GM23338 (cell line): ENCODE data around the gene ARL8B. TPM values are rescaled to one million over a fixed set of nuclear protein-coding genes. Genes with fewer than 3 reads are reported as not detected.

Source experiments
- ATAC-seq: fragments of 200-7000 bp; cut with Tn5 transposase; 3 replicates; pipeline ENCODE4 v1.9.1; 2020
- DNase-seq: peaks from one replicate; pipeline ENCODE4 v3.0.0-alpha.2; 2015; ENCODE audit warnings: low spot score
- H2AFZ ChIP-seq: fragments of 200-600 bp; sonication (generic); 2 replicates; pipeline ENCODE4 v1.8.0; 2016; ENCODE audit warnings: antibody characterized with exemption, mild to moderate bottlenecking, moderate library complexity
- H3F3A ChIP-seq: fragments of 200-600 bp; sonication (generic); replicated peaks from 2 replicates; pipeline ENCODE4 v1.8.0; 2017; ENCODE audit warnings: antibody characterized with exemption, mixed run types, low read depth
- H3K27ac ChIP-seq: fragments of 200-600 bp; sonication (generic); 2 replicates; pipeline ENCODE4 v1.6.1; 2016; ENCODE audit warnings: low read depth
- H3K27me3 ChIP-seq: fragments of 200-600 bp; sonication (generic); 2 replicates; pipeline ENCODE4 v1.8.0; 2016; ENCODE audit warnings: mild to moderate bottlenecking, mixed run types, moderate library complexity; ENCODE audit not compliant: insufficient read depth
- H3K36me3 ChIP-seq: fragments of 200-600 bp; sonication (generic); 2 replicates; pipeline ENCODE4 v1.8.0; 2016; ENCODE audit warnings: mild to moderate bottlenecking; ENCODE audit not compliant: insufficient read depth
- H3K4me1 ChIP-seq: fragments of 200-600 bp; sonication (generic); 2 replicates; pipeline ENCODE4 v1.8.0; 2016; ENCODE audit warnings: mild to moderate bottlenecking, moderate library complexity; ENCODE audit not compliant: insufficient read depth
- H3K4me2 ChIP-seq: fragments of 200-600 bp; sonication (generic); 2 replicates; pipeline ENCODE4 v1.7.1; 2017; ENCODE audit warnings: mixed run types
- H3K4me3 ChIP-seq: fragments of 200-600 bp; sonication (generic); 2 replicates; pipeline ENCODE4 v1.6.1; 2016; ENCODE audit warnings: mixed run types
- H3K79me2 ChIP-seq: fragments of 200-600 bp; sonication (generic); replicated peaks from 2 replicates; pipeline ENCODE4 v1.8.0; 2017; ENCODE audit warnings: mild to moderate bottlenecking; ENCODE audit not compliant: insufficient read depth
- H3K9me2 ChIP-seq: fragments of 200-600 bp; sonication (generic); 2 replicates; pipeline ENCODE4 v1.8.0; 2017; ENCODE audit not compliant: insufficient read depth
- H4K20me1 ChIP-seq: fragments of 200-600 bp; sonication (generic); replicated peaks from 2 replicates; pipeline ENCODE4 v1.8.0; 2017; ENCODE audit warnings: mild to moderate bottlenecking; ENCODE audit not compliant: insufficient read depth
- H3K27ac Mint-ChIP-seq: 2 replicates; pipeline ENCODE4 v1.8.0; 2020; ENCODE audit warnings: inconsistent platforms, mild to moderate bottlenecking, moderate library complexity, mixed read lengths
- H3K27me3 Mint-ChIP-seq: 3 replicates; pipeline ENCODE4 v1.8.0; 2022; ENCODE audit warnings: low read depth, mild to moderate bottlenecking, moderate library complexity, mixed read lengths, inconsistent platforms; ENCODE audit not compliant: insufficient read depth, poor library complexity
- H3K36me3 Mint-ChIP-seq: 3 replicates; pipeline ENCODE4 v1.8.0; 2021; ENCODE audit warnings: low read depth, mild to moderate bottlenecking, inconsistent platforms, moderate library complexity, mixed read lengths
- H3K4me1 Mint-ChIP-seq: 3 replicates; pipeline ENCODE4 v1.8.0; 2020; ENCODE audit warnings: mild to moderate bottlenecking, inconsistent platforms, mixed read lengths
- H3K4me3 Mint-ChIP-seq: 3 replicates; pipeline ENCODE4 v1.8.0; 2021; ENCODE audit warnings: moderate library complexity, mild to moderate bottlenecking, inconsistent platforms, mixed read lengths
- H3K9me3 Mint-ChIP-seq: 3 replicates; pipeline ENCODE4 v1.8.0; 2020; ENCODE audit warnings: moderate library complexity, mild to moderate bottlenecking, inconsistent platforms, mixed read lengths
- CREB1 ChIP-seq: fragments of 250-450 bp; sonication (Bioruptor Pico); IDR thresholded peaks from 2 replicates; pipeline ENCODE4 v1.5.0; 2020; ENCODE audit warnings: low read depth, mild to moderate bottlenecking, moderate library complexity
- EZH2 ChIP-seq: fragments of 200-600 bp; sonication (generic); IDR thresholded peaks from one replicate; pipeline ENCODE4 v1.8.0; 2017; ENCODE audit warnings: antibody characterized with exemption, mild to moderate bottlenecking, low read depth; ENCODE audit not compliant: unreplicated experiment
- JUNB ChIP-seq: IDR thresholded peaks from one replicate; pipeline ENCODE4 v1.6.1; 2016; ENCODE audit warnings: antibody characterized with exemption; ENCODE audit not compliant: unreplicated experiment
- NANOG ChIP-seq: IDR thresholded peaks from 2 replicates; pipeline ENCODE4 v1.6.1; 2016; ENCODE audit warnings: antibody characterized with exemption, borderline replicate concordance
- REST ChIP-seq: IDR thresholded peaks from one replicate; pipeline ENCODE4 v1.6.1; 2018; ENCODE audit warnings: antibody characterized with exemption; ENCODE audit not compliant: unreplicated experiment
- STAT1 ChIP-seq: IDR thresholded peaks from one replicate; pipeline ENCODE4 v1.6.1; 2016; ENCODE audit warnings: antibody characterized with exemption; ENCODE audit not compliant: unreplicated experiment
- ZNF114 ChIP-seq: fragments of 250-450 bp; sonication (Bioruptor Pico); IDR thresholded peaks from 2 replicates; pipeline ENCODE4 v1.5.0; 2020; ENCODE audit warnings: mild to moderate bottlenecking, moderate library complexity
- ZNF331 ChIP-seq: fragments of 250-450 bp; sonication (Bioruptor Pico); IDR thresholded peaks from 2 replicates; pipeline ENCODE4 v1.5.0; 2020; ENCODE audit warnings: low read depth, mild to moderate bottlenecking, moderate library complexity
- polyA plus RNA-seq: library from polyadenylated mRNA; unstranded; fragments of >200 nt; fragmentation: Nextera tagmentation; extraction: Ambion mirVana; gene quantifications from 2 replicates; pipeline ENCODE4 v1.2.1, GENCODE V29; 2016
- total RNA-seq: library from RNA; depleted of rRNA; stranded (reverse); fragments of >200 nt; shearing (Covaris generic); gene quantifications from 2 replicates; pipeline ENCODE4 v1.2.3, GENCODE V29; 2014
- TF ChIP-seq, protein P1 (sequence below), 2 experiments: fragments of 200-600 bp in 1 of 2; sonication (generic) in 1 of 2; conservative IDR thresholded peaks; 2 replicates each; pipeline versions ENCODE4 v1.5.1 to v1.6.1; 2016 to 2017; ENCODE audit warnings: antibody characterized with exemption in 2 of 2, low read depth in 2 of 2, mild to moderate bottlenecking in 2 of 2, moderate library complexity in 1 of 2

ARL8B gene
- total and polyA plus RNA-seq, 2 experiments from 2014 or later = 25.5 to 40.8 TPM

- Histone ChIP-seq H3K4me3 (no peak overlapping the region), H3K27ac (peak overlapping the region; percentile 39; the same call in 1 of the 2 replicates), H3K27me3 (no peaks in the 10 kb centered on the region), H3K4me2 (peak overlapping the region; percentile 11; the same call in 1 of the 2 replicates), H3K36me3 (peaks cover 11% of the 10 kb centered on the region; the same call in 1 of the 2 replicates), H3K79me2 (no peaks in the 10 kb centered on the region), H4K20me1 (no peaks in the 10 kb centered on the region; the same call in 1 of the 2 replicates), H3F3A (no peaks in the 10 kb centered on the region), H2AFZ (no peak overlapping the region), H3K4me1 (peaks cover 21% of the 10 kb centered on the region), H3K9me2 (no peaks in the 10 kb centered on the region)
- Mint-ChIP-seq H3K36me3 (peaks cover 40% of the 10 kb centered on the region), H3K4me3 (no peak overlapping the region), H3K27me3 (peaks cover 5% of the 10 kb centered on the region), H3K9me3 (no peaks in the 10 kb centered on the region), H3K27ac (peak overlapping the region; percentile 80), H3K4me1 (peaks cover 59% of the 10 kb centered on the region)
- TF ChIP-seq, protein P1, sequence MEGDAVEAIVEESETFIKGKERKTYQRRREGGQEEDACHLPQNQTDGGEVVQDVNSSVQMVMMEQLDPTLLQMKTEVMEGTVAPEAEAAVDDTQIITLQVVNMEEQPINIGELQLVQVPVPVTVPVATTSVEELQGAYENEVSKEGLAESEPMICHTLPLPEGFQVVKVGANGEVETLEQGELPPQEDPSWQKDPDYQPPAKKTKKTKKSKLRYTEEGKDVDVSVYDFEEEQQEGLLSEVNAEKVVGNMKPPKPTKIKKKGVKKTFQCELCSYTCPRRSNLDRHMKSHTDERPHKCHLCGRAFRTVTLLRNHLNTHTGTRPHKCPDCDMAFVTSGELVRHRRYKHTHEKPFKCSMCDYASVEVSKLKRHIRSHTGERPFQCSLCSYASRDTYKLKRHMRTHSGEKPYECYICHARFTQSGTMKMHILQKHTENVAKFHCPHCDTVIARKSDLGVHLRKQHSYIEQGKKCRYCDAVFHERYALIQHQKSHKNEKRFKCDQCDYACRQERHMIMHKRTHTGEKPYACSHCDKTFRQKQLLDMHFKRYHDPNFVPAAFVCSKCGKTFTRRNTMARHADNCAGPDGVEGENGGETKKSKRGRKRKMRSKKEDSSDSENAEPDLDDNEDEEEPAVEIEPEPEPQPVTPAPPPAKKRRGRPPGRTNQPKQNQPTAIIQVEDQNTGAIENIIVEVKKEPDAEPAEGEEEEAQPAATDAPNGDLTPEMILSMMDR (conservative IDR thresholded peaks at IDR 0.05; ENCODE audit: low read depth in 2 of 2) = no peak
- TF ChIP-seq ZNF114 (CRISPR knock-in tag) (no peak), NANOG (no peak), ZNF331 (CRISPR knock-in tag) (no peak)
- peak; percentile 74 for ATAC-seq
- peak; percentile 30 for DNase-seq
Observed at GRCh38 chr3:5219216-5219615, 97.1 kb downstream of the ARL8B start.

DNA sequence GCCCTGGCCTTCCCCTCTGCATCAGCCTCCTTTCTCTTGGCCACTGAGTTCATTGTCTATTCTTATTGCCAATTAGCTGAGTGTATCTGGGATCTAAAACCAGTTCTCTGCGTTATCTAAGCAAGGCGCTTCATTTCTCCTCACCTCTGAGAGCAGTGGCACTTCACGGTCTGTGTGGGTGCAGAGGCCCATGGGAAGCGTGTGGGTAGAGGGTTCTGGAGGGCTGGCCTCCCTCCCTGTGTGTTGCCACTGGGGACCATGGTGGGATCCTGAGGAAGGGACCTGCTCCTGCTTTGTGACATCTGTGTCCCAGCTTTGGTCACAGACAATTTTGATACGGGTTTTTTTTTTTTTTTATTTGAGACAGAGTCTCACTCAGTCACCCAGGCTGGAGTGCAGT lies 98.1 kb downstream of the ARL8B start:
- peaks cover 21% of the 10 kb centered on the region for H3K4me1 ChIP-seq
- Mint-ChIP-seq H3K9me3 (no peaks in the 10 kb centered on the region), H3K27ac (peak overlapping the region; percentile 65; the same call in 1 of the 2 replicates), H3K36me3 (peaks cover 30% of the 10 kb centered on the region), H3K27me3 (peaks cover 5% of the 10 kb centered on the region), H3K4me3 (no peak overlapping the region), H3K4me1 (peaks cover 49% of the 10 kb centered on the region)
- DNase-seq = no peak
- H3K4me3 ChIP-seq = no peak overlapping the region
- no peaks in the 10 kb centered on the region for H3K27me3 ChIP-seq
- H4K20me1 ChIP-seq = no peaks in the 10 kb centered on the region; the same call in 1 of the 2 replicates
- H3F3A ChIP-seq = no peaks in the 10 kb centered on the region
- no peak overlapping the region for H2AFZ ChIP-seq
- no peak overlapping the region for H3K27ac ChIP-seq
- no peaks in the 10 kb centered on the region for H3K79me2 ChIP-seq
- no peak overlapping the region for H3K4me2 ChIP-seq
- H3K36me3 ChIP-seq = peaks cover 11% of the 10 kb centered on the region; the same call in 1 of the 2 replicates
- no peaks in the 10 kb centered on the region for H3K9me2 ChIP-seq
- no peak for ATAC-seq
- TF ChIP-seq, protein P1 (conservative IDR thresholded peaks at IDR 0.05; ENCODE audit: low read depth in 2 of 2) = no peak
- TF ChIP-seq STAT1 (no peak), CREB1 (CRISPR knock-in tag) (no peak), JUNB (no peak), REST (no peak), EZH2 (no peak), NANOG (no peak)
